NCI-H82 treated with DMSO at 0.1 percent for 48 hours (cell line): ENCODE results near the gene HUNK.
"Not testable (repeated sequence)": the region's sequence is repeated elsewhere in the genome, so short reads cannot be mapped to it uniquely, and the experiment has no call there.

Source experiments
- DNase-seq: peaks from one replicate; lab custom pipeline; 2025; ENCODE audit not compliant: unreplicated experiment; lab: John Stamatoyannopoulos, UW

HUNK gene

GRCh38 chr21:31918250-31918775 lies 45.5 kb downstream of the HUNK start:
- DNase-seq = no peak

GRCh38 chr21:31920275-31920674 lies 47.5 kb downstream of the HUNK start:
- DNase-seq = no peak

GRCh38 chr21:31921079-31921478 lies 48.3 kb downstream of the HUNK start:
- no peak for DNase-seq

GRCh38 chr21:31922881-31923280 lies 50.1 kb downstream of the HUNK start:
- DNase-seq = peak; percentile 28

GRCh38 chr21:31923756-31924155 lies 50.9 kb downstream of the HUNK start:
- DNase-seq = no peak

GRCh38 chr21:31924548-31924947 lies 51.7 kb downstream of the HUNK start:
- no peak for DNase-seq

GRCh38 chr21:31926498-31926897 lies 53.7 kb downstream of the HUNK start:
- DNase-seq = no peak

- no peak for DNase-seq
Measured at GRCh38 chr21:31927689-31928353, 55.0 kb downstream of the HUNK start.

GRCh38 chr21:31928656-31929055 lies 55.8 kb downstream of the HUNK start:
- DNase-seq = no peak

- no peak for DNase-seq
Measured at GRCh38 chr21:31929548-31929947, 56.7 kb downstream of the HUNK start.

GRCh38 chr21:31930001-31930400 lies 57.2 kb downstream of the HUNK start:
- DNase-seq = no peak

- no peak for DNase-seq
Measured at GRCh38 chr21:31931644-31932469, 59.0 kb downstream of the HUNK start.

GRCh38 chr21:31932470-31932764 lies 59.6 kb downstream of the HUNK start:
- no peak for DNase-seq

- no peak for DNase-seq
Measured at GRCh38 chr21:31937303-31937702, 64.5 kb downstream of the HUNK start.

GRCh38 chr21:31938330-31939301 lies 65.8 kb downstream of the HUNK start:
- peak; percentile 74 for DNase-seq

- DNase-seq = no peak
Measured at GRCh38 chr21:31941694-31942093, 68.9 kb downstream of the HUNK start.

GRCh38 chr21:31943561-31943960 lies 70.7 kb downstream of the HUNK start:
- no peak for DNase-seq

- peak; percentile 4 for DNase-seq
Measured at GRCh38 chr21:31945141-31945540, 72.3 kb downstream of the HUNK start.

- no peak for DNase-seq
Measured at GRCh38 chr21:31945546-31945945, 72.7 kb downstream of the HUNK start.

GRCh38 chr21:31946231-31946630 lies 73.4 kb downstream of the HUNK start:
- DNase-seq = no peak

- not testable (repeated sequence) for DNase-seq
Measured at GRCh38 chr21:31946876-31947550, 74.2 kb downstream of the HUNK start.
